Body of pancreas (tissue), 4 donors: Measurements from ENCODE around the gene SEMA3G.

Experiments used
- CTCF ChIP-seq, 7 experiments: fragments of 450-650 bp in 4 of 7; fragments of 200-600 bp in 3 of 7; sonication (generic) in 3 of 7; IDR thresholded peaks; one replicate each; pipeline ENCODE4 v1.5.1; 2016 to 2019; ENCODE audit warnings: antibody characterized with exemption in 7 of 7
- POLR2A ChIP-seq, 3 donors: fragments of 450-650 bp; IDR thresholded peaks; one replicate each; pipeline ENCODE4 v1.6.1; 2016; ENCODE audit warnings: antibody characterized with exemption in 3 of 3, mild to moderate bottlenecking in 2 of 3

- no peak for TF ChIP-seq CTCF (IDR thresholded peaks at IDR 0.05)
- TF ChIP-seq POLR2A (IDR thresholded peaks at IDR 0.05) = no peak
Observed at GRCh38 chr3:52393959-52394670, 50.8 kb downstream of the SEMA3G start.
